Vagina (tissue), 2 donors: ENCODE results near the gene EIF4H.

Experiments
- POLR2AphosphoS5 ChIP-seq, 2 donors: sonication (generic); formaldehyde crosslinking; IDR thresholded peaks; one replicate each; pipeline ENCODE4 v1.9.0; 2017; ENCODE audit warnings: antibody characterized with exemption in 2 of 2, mild to moderate bottlenecking in 2 of 2, low read depth in 1 of 2; ENCODE audit not compliant: insufficient read depth in 1 of 2
- TF ChIP-seq, protein P1 (sequence below), 3 experiments: fragments of 450-650 bp in 2 of 3; fragments of 200-600 bp in 1 of 3; sonication (generic) in 1 of 3; IDR thresholded peaks; one replicate each; pipeline ENCODE4 v1.5.1; 2017 to 2019; ENCODE audit warnings: antibody characterized with exemption in 3 of 3, mild to moderate bottlenecking in 2 of 3, moderate library complexity in 2 of 3

GRCh38 chr7:74216361-74216761 lies 42.2 kb downstream of the EIF4H start:
- TF ChIP-seq, protein P1, sequence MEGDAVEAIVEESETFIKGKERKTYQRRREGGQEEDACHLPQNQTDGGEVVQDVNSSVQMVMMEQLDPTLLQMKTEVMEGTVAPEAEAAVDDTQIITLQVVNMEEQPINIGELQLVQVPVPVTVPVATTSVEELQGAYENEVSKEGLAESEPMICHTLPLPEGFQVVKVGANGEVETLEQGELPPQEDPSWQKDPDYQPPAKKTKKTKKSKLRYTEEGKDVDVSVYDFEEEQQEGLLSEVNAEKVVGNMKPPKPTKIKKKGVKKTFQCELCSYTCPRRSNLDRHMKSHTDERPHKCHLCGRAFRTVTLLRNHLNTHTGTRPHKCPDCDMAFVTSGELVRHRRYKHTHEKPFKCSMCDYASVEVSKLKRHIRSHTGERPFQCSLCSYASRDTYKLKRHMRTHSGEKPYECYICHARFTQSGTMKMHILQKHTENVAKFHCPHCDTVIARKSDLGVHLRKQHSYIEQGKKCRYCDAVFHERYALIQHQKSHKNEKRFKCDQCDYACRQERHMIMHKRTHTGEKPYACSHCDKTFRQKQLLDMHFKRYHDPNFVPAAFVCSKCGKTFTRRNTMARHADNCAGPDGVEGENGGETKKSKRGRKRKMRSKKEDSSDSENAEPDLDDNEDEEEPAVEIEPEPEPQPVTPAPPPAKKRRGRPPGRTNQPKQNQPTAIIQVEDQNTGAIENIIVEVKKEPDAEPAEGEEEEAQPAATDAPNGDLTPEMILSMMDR (IDR thresholded peaks at IDR 0.05), result no peak
- TF ChIP-seq POLR2AphosphoS5 (IDR thresholded peaks at IDR 0.05; ENCODE audit: insufficient read depth in 1 of 2, low read depth in 1 of 2), result no peak
